Upper lobe of right lung (tissue), 1 donor: ENCODE data around the gene OPCML. TPM values are rescaled to one million over a fixed set of nuclear protein-coding genes. Genes with fewer than 3 reads are reported as not detected.

Source experiments
- ATAC-seq: fragments of 200-7000 bp; cut with Tn5 transposase; one replicate; pipeline ENCODE4 v1.9.1; 2020; ENCODE audit warnings: mild to moderate bottlenecking, moderate library complexity
- DNase-seq: peaks from one replicate; pipeline ENCODE4 v3.0.0-alpha.2; 2020
- H3K27ac ChIP-seq: fragments of 200-600 bp; one replicate; pipeline ENCODE4 v1.8.0; 2022
- H3K27me3 ChIP-seq: fragments of 200-600 bp; one replicate; pipeline ENCODE4 v1.8.0; 2022; ENCODE audit warnings: mild to moderate bottlenecking
- H3K36me3 ChIP-seq: fragments of 200-600 bp; one replicate; pipeline ENCODE4 v1.8.0; 2022
- H3K4me1 ChIP-seq: fragments of 200-600 bp; one replicate; pipeline ENCODE4 v1.8.0; 2022
- H3K4me3 ChIP-seq: fragments of 200-600 bp; one replicate; pipeline ENCODE4 v1.8.0; 2022; ENCODE audit warnings: mild to moderate bottlenecking
- H3K9me3 ChIP-seq: fragments of 200-600 bp; one replicate; pipeline ENCODE4 v1.8.0; 2022
- intact Hi-C: fragments of 100-400 bp; cut with DNase I; formaldehyde crosslinking; loops from one replicate; pipeline ENCODE4 v1.11.0; 2022
- total RNA-seq: library from RNA; stranded (reverse); fragmentation: NEBNext Ultra II Directional; extraction: Animal tissue kit (Norgen Biotek cat#: 25700); gene quantifications from one replicate; pipeline ENCODE4 v1.2.1, GENCODE V29; 2021
- TF ChIP-seq, protein P1 (sequence below): fragments of 200-600 bp; IDR thresholded peaks from one replicate; pipeline ENCODE4 v1.8.0; 2022; ENCODE audit warnings: antibody characterized with exemption
- donor health status: DM: no; HTN: yes; CAD: no; lungs with severe emphysema.

Gene OPCML
- total RNA-seq, 1 donor from 2014 or later, result not detected

DNA sequence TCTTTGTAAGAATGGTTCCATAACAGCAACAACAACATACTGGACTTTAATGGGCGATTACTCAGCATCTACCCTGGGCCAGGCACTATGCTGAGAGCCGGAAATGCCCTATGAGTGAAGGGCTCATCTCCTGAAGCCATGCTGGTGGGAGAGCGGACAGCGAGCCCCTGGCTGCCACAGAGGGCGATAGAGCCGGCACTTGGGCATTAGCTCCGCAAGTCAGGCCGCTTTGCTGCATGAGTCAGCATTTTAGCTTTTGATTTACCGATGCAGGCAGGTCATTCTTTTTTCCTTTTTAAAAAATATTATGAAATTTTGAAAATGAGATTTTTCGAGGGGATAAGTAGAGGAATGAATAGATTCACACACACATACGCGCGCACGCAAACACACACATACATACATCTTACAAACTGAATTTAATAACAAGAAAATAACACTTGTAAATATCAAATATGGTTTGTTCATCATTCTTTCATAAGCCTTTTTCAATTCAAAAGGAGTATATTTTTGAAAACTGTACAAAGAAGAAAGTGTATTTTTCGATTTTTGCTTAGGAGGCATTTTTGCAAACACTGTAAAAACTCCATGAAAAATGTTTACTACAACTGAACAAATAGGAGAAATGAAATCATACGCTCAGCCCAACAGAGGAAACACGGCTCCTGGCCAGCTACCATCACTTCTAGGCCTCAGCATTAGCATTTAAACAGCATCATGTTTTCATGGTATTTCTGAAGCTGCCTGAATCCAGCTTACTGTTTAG is 667.3 kb downstream of the OPCML start:
- no peaks in the 10 kb centered on the region for H3K4me1 ChIP-seq
- H3K4me3 ChIP-seq, result no peak overlapping the region
- ATAC-seq (no peak), DNase-seq (no peak)
- no peaks in the 10 kb centered on the region for H3K36me3 ChIP-seq
- no peaks in the 10 kb centered on the region for H3K27me3 ChIP-seq
- intact Hi-C loops, result no loop called here
- TF ChIP-seq, protein P1, sequence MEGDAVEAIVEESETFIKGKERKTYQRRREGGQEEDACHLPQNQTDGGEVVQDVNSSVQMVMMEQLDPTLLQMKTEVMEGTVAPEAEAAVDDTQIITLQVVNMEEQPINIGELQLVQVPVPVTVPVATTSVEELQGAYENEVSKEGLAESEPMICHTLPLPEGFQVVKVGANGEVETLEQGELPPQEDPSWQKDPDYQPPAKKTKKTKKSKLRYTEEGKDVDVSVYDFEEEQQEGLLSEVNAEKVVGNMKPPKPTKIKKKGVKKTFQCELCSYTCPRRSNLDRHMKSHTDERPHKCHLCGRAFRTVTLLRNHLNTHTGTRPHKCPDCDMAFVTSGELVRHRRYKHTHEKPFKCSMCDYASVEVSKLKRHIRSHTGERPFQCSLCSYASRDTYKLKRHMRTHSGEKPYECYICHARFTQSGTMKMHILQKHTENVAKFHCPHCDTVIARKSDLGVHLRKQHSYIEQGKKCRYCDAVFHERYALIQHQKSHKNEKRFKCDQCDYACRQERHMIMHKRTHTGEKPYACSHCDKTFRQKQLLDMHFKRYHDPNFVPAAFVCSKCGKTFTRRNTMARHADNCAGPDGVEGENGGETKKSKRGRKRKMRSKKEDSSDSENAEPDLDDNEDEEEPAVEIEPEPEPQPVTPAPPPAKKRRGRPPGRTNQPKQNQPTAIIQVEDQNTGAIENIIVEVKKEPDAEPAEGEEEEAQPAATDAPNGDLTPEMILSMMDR, result no peak
- no peaks in the 10 kb centered on the region for H3K9me3 ChIP-seq
- no peak overlapping the region for H3K27ac ChIP-seq

DNA sequence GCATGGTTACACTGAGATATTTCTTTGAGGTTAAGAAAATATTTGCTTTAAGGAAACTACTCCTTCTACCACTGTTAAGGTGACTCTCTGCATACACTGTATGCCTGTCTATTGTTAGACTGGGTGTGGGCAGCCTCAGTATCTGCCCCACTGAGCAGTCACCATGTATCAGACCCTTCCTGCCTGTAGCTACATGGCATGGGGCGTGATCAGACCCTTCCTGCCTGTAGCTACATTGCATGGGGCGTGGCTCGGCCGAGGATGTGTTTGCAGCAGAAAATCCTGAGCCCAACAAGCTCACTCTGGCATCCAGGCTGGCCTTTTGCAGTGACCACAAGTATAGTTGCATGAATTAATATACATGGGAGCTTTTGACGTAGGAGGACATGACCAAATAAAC is 669.4 kb downstream of the OPCML start:
- no peak overlapping the region for H3K27ac ChIP-seq
- TF ChIP-seq, protein P1, result no peak
- H3K9me3 ChIP-seq, result no peaks in the 10 kb centered on the region
- intact Hi-C loops, result no loop called here
- DNase-seq (no peak), ATAC-seq (peak; percentile 23)
- H3K4me1 ChIP-seq, result no peaks in the 10 kb centered on the region
- H3K36me3 ChIP-seq, result no peaks in the 10 kb centered on the region
- H3K27me3 ChIP-seq, result no peaks in the 10 kb centered on the region
- no peak overlapping the region for H3K4me3 ChIP-seq

DNA sequence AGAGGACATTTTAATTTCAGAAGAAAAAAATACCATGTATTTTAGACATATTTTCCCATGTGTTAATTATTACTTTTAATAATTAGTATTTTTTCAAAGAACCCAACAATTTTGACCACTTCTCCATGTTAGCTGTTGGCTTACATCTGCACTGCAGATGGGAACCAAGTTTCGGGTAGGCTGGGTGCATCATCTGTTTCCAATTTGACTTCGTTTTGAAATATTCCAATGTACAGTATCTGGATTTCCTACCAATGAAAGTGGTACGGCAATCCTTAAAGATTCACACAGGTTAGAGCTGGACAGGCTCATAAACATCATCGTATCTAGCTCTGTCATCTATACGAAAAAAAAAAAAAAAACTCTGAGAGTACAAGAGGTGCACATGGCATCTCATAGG is 670.2 kb downstream of the OPCML start:
- TF ChIP-seq, protein P1, result no peak
- no peaks in the 10 kb centered on the region for H3K9me3 ChIP-seq
- ATAC-seq (no peak), DNase-seq (no peak)
- no peaks in the 10 kb centered on the region for H3K4me1 ChIP-seq
- H3K4me3 ChIP-seq, result no peak overlapping the region
- no peak overlapping the region for H3K27ac ChIP-seq
- H3K36me3 ChIP-seq, result no peaks in the 10 kb centered on the region
- no peaks in the 10 kb centered on the region for H3K27me3 ChIP-seq
- intact Hi-C loops, result no loop called here

DNA sequence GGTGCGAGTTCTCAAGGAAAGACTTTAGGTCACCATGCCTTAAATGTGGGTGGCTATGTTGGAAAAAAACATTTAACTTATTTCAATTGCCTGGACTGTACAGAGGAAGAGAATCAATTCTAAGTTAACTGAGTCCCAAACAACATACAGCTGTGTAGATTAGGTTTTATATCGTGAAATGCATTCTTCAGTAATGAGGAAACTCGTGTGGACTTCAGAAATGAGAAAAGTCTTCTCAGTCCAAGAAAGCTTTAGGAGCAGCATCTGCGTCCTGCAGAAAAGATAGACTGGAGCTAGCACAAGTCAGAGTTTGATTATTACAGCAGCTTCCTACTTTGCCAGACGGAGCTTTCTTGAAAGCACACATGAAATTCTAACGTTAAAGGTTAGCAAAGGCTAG is 673.0 kb downstream of the OPCML start:
- ATAC-seq, result no peak

DNA sequence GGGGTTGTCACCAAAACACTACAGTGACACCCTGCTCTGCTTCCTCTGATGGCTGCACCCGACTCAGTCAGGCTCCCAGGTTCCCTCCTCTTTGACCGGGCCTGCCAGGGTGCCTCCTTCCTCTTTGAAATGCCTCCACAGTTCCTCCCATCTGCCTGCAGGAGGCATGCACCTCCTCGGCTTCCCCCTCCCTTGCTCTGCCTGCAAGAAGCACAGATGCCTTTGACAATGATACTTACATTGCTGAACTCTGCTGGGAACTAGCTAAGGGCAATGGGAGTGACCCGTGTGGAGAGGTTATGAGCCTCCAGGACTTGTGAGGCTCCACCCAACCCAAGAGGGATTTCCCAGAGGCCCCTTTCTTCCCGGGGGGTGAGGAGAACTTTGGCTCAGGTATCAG is 674.1 kb downstream of the OPCML start:
- TF ChIP-seq, protein P1, result no peak
- Histone ChIP-seq H3K4me3 (no peak overlapping the region), H3K36me3 (no peaks in the 10 kb centered on the region), H3K27me3 (no peaks in the 10 kb centered on the region), H3K4me1 (no peaks in the 10 kb centered on the region), H3K27ac (no peak overlapping the region), H3K9me3 (no peaks in the 10 kb centered on the region)
- intact Hi-C loops, result no loop called here
- DNase-seq (no peak), ATAC-seq (peak; percentile 65)

More for the DNA sequence above, 673.0 kb downstream of the OPCML start:
- H3K27ac ChIP-seq, result no peak overlapping the region
- no peak for DNase-seq
- H3K9me3 ChIP-seq, result no peaks in the 10 kb centered on the region
- H3K36me3 ChIP-seq, result no peaks in the 10 kb centered on the region
- intact Hi-C loops, result no loop called here
- no peak overlapping the region for H3K4me3 ChIP-seq
- H3K4me1 ChIP-seq, result no peaks in the 10 kb centered on the region
- TF ChIP-seq, protein P1, result no peak
- no peaks in the 10 kb centered on the region for H3K27me3 ChIP-seq

DNA sequence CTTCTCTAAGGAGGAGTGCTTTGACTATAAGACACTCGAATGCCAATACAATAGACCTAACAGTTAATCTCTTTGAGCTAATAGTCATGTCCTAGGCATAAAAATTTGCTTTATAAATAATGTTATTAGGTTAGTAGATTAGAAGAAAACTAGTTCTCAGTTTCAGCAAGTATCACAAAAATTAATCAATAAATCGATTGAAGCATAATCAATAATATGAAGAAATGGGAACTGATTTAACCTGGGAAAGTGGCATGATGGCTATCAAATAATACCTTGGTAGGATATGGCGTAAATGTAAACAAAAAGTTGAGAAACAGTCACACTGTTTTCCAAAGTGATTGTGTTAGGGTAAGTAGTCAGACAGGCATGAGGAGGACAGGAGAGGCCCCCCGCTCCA is 676.3 kb downstream of the OPCML start:
- TF ChIP-seq, protein P1, result no peak
- ATAC-seq (no peak), DNase-seq (no peak)
- no peaks in the 10 kb centered on the region for H3K9me3 ChIP-seq
- intact Hi-C loops, result no loop called here
- no peaks in the 10 kb centered on the region for H3K4me1 ChIP-seq
- H3K4me3 ChIP-seq, result no peak overlapping the region
- H3K27me3 ChIP-seq, result no peaks in the 10 kb centered on the region
- H3K36me3 ChIP-seq, result no peaks in the 10 kb centered on the region
- no peak overlapping the region for H3K27ac ChIP-seq
